ENCODE measurements around the gene ATP9B. TPM values are rescaled to one million over a fixed set of nuclear protein-coding genes. Genes with fewer than 3 reads are reported as not detected.

ATP9B gene
- total RNA-seq, 2 donors from 2014 or later = 25.9 to 34.6 TPM

- no peaks in the 10 kb centered on the region for H3K9me3 Mint-ChIP-seq
These were observed 286.5 kb downstream of the ATP9B start for GRCh38 chr18:79355433-79356335.

GRCh38 chr18:79356435-79356834 lies 287.2 kb downstream of the ATP9B start:
- peak overlapping the region in 1 of 2 donors; percentile 74 for H3K27ac Mint-ChIP-seq
- no peaks in the 10 kb centered on the region for H3K36me3 Mint-ChIP-seq
- DNase-seq (ENCODE audit: low spot score in 2 of 2) (no peak), ATAC-seq (no peak)
- H3K9me3 Mint-ChIP-seq = no peaks in the 10 kb centered on the region

More at GRCh38 chr18:79355433-79356335, 286.5 kb downstream of the ATP9B start:
- peak overlapping the region in 1 of 2 donors; percentile 74 for H3K27ac Mint-ChIP-seq
- ATAC-seq (no peak), DNase-seq (ENCODE audit: low spot score in 2 of 2) (no peak)
- H3K36me3 Mint-ChIP-seq = no peaks in the 10 kb centered on the region

GRCh38 chr18:79360933-79361332 lies 291.7 kb downstream of the ATP9B start:
- Mint-ChIP-seq H3K9me3 (no peaks in the 10 kb centered on the region), H3K36me3 (peaks cover 5 to 7% of the 10 kb centered on the region in 2 donors), H3K27ac (no peak overlapping the region)
- DNase-seq (ENCODE audit: low spot score in 2 of 2) = no peak
- ATAC-seq = no peak

- Mint-ChIP-seq H3K36me3 (peaks cover 5 to 7% of the 10 kb centered on the region in 2 donors), H3K9me3 (no peaks in the 10 kb centered on the region), H3K27ac (peak overlapping the region in 1 of 2 donors; percentile 44)
- ATAC-seq (no peak), DNase-seq (ENCODE audit: low spot score in 2 of 2) (no peak)
These were observed 292.8 kb downstream of the ATP9B start for GRCh38 chr18:79361766-79362522.

- Mint-ChIP-seq H3K9me3 (no peaks in the 10 kb centered on the region), H3K27ac (peak overlapping the region; percentile 46 to 68), H3K36me3 (peaks cover 5 to 7% of the 10 kb centered on the region in 2 donors)
- no peak for ATAC-seq
- no peak for DNase-seq (ENCODE audit: low spot score in 2 of 2)
These were observed 296.5 kb downstream of the ATP9B start for GRCh38 chr18:79365701-79366100.

GRCh38 chr18:79366177-79367094 lies 297.2 kb downstream of the ATP9B start:
- no peaks in the 10 kb centered on the region for H3K9me3 Mint-ChIP-seq
- ATAC-seq = no peak
- peak overlapping the region in 1 of 2 donors; percentile 46 for H3K27ac Mint-ChIP-seq
- peak in 1 of 2 donors; percentile 33 for DNase-seq (ENCODE audit: low spot score in 2 of 2)
- H3K36me3 Mint-ChIP-seq = peaks cover 5 to 7% of the 10 kb centered on the region in 2 donors

GRCh38 chr18:79367480-79367879 lies 298.3 kb downstream of the ATP9B start:
- no peak for ATAC-seq
- DNase-seq (ENCODE audit: low spot score in 2 of 2) = no peak
- Mint-ChIP-seq H3K9me3 (no peaks in the 10 kb centered on the region), H3K27ac (peak overlapping the region in 1 of 2 donors; percentile 29), H3K36me3 (peaks cover 5 to 7% of the 10 kb centered on the region in 2 donors)

- Mint-ChIP-seq H3K9me3 (no peaks in the 10 kb centered on the region), H3K36me3 (peaks cover 5 to 7% of the 10 kb centered on the region in 2 donors), H3K27ac (peak overlapping the region in 1 of 2 donors; percentile 29)
- DNase-seq (ENCODE audit: low spot score in 2 of 2) (peak in 1 of 2 donors; percentile 16), ATAC-seq (no peak)
These were observed 298.8 kb downstream of the ATP9B start for GRCh38 chr18:79367989-79368388.

GRCh38 chr18:79368681-79369080 lies 299.5 kb downstream of the ATP9B start:
- H3K27ac Mint-ChIP-seq = peak overlapping the region in 1 of 2 donors; percentile 3
- peak in 1 of 2 donors; percentile 50 for DNase-seq (ENCODE audit: low spot score in 2 of 2)
- no peaks in the 10 kb centered on the region for H3K9me3 Mint-ChIP-seq
- peak in 1 of 2 donors; percentile 40 for ATAC-seq
- peaks cover 0 to under 1% of the 10 kb centered on the region in 2 donors for H3K36me3 Mint-ChIP-seq

GRCh38 chr18:79371561-79372121 lies 302.4 kb downstream of the ATP9B start:
- ATAC-seq (peak; percentile 51 to 86), DNase-seq (ENCODE audit: low spot score in 2 of 2) (peak in 1 of 2 donors; percentile 53)
- no peaks in the 10 kb centered on the region for H3K36me3 Mint-ChIP-seq
- peak overlapping the region; percentile 21 to 85 for H3K27ac Mint-ChIP-seq
- H3K9me3 Mint-ChIP-seq = no peaks in the 10 kb centered on the region

GRCh38 chr18:79372461-79372860 lies 303.3 kb downstream of the ATP9B start:
- ATAC-seq = no peak
- no peaks in the 10 kb centered on the region for H3K36me3 Mint-ChIP-seq
- no peak overlapping the region for H3K27ac Mint-ChIP-seq

GRCh38 chr18:79372991-79373390 lies 303.8 kb downstream of the ATP9B start:
- no peaks in the 10 kb centered on the region for H3K36me3 Mint-ChIP-seq
- DNase-seq (ENCODE audit: low spot score in 2 of 2) (no peak), ATAC-seq (no peak)
- no peak overlapping the region for H3K27ac Mint-ChIP-seq
- no peaks in the 10 kb centered on the region for H3K9me3 Mint-ChIP-seq

More at GRCh38 chr18:79372461-79372860, 303.3 kb downstream of the ATP9B start:
- H3K9me3 Mint-ChIP-seq = no peaks in the 10 kb centered on the region
- DNase-seq (ENCODE audit: low spot score in 2 of 2) = peak in 1 of 2 donors; percentile 30

GRCh38 chr18:79373736-79374135 lies 304.5 kb downstream of the ATP9B start:
- no peaks in the 10 kb centered on the region for H3K9me3 Mint-ChIP-seq
- no peaks in the 10 kb centered on the region for H3K36me3 Mint-ChIP-seq
- DNase-seq (ENCODE audit: low spot score in 2 of 2) (peak in 1 of 2 donors; percentile 37), ATAC-seq (no peak)
- no peak overlapping the region for H3K27ac Mint-ChIP-seq

- no peak for ATAC-seq
- Mint-ChIP-seq H3K36me3 (no peaks in the 10 kb centered on the region), H3K9me3 (no peaks in the 10 kb centered on the region), H3K27ac (no peak overlapping the region)
- DNase-seq (ENCODE audit: low spot score in 2 of 2) = peak in 1 of 2 donors; percentile 34
These were observed 305.4 kb downstream of the ATP9B start for GRCh38 chr18:79374408-79375171.

All from activated naive CD4-positive, alpha-beta T cell treated with anti-CD3 and anti-CD28 coated beads, Interleukin-2, amount 50 U/mL, for 72 hours (primary cell).